ENCODE measurements around the gene PLEKHA4.

The PLEKHA4 gene

GRCh38 chr19:48802623-48803022 lies 65.8 kb downstream of the PLEKHA4 start:
- no peak for TF ChIP-seq CTCF (IDR thresholded peaks at IDR 0.05; ENCODE audit: low read depth, low read length)
- Histone ChIP-seq H3K27me3 (no peaks in the 10 kb centered on the region), H3K9me3 (no peaks in the 10 kb centered on the region), H3K4me1 (no peaks in the 10 kb centered on the region), H3K36me3 (peaks cover 9% of the 10 kb centered on the region), H3K4me3 (ENCODE audit: low read depth, low read length) (no peak overlapping the region)
- DNase-seq, result no peak

- H3K27me3 ChIP-seq, result no peaks in the 10 kb centered on the region
- DNase-seq, result no peak
- H3K9me3 ChIP-seq, result no peaks in the 10 kb centered on the region
- H3K4me3 ChIP-seq (ENCODE audit: low read depth, low read length), result no peak overlapping the region
- no peaks in the 10 kb centered on the region for H3K36me3 ChIP-seq
- H3K4me1 ChIP-seq, result no peaks in the 10 kb centered on the region; the same call in 1 of the 2 replicates
- TF ChIP-seq CTCF (IDR thresholded peaks at IDR 0.05; ENCODE audit: low read depth, low read length), result no peak
Observed at GRCh38 chr19:48799358-48800300, 68.8 kb downstream of the PLEKHA4 start.

GRCh38 chr19:48798937-48799336 lies 69.5 kb downstream of the PLEKHA4 start:
- no peak for TF ChIP-seq CTCF (IDR thresholded peaks at IDR 0.05; ENCODE audit: low read depth, low read length)
- H3K4me1 ChIP-seq, result no peaks in the 10 kb centered on the region; the same call in 1 of the 2 replicates
- no peak overlapping the region for H3K4me3 ChIP-seq (ENCODE audit: low read depth, low read length)
- no peaks in the 10 kb centered on the region for H3K27me3 ChIP-seq
- DNase-seq, result no peak
- H3K9me3 ChIP-seq, result no peaks in the 10 kb centered on the region
- H3K36me3 ChIP-seq, result no peaks in the 10 kb centered on the region

GRCh38 chr19:48797103-48797502 lies 71.3 kb downstream of the PLEKHA4 start:
- H3K4me3 ChIP-seq (ENCODE audit: low read depth, low read length), result no peak overlapping the region
- no peaks in the 10 kb centered on the region for H3K36me3 ChIP-seq
- no peak for TF ChIP-seq CTCF (IDR thresholded peaks at IDR 0.05; ENCODE audit: low read depth, low read length)
- no peaks in the 10 kb centered on the region; the same call in 1 of the 2 replicates for H3K4me1 ChIP-seq
- H3K9me3 ChIP-seq, result no peaks in the 10 kb centered on the region
- no peak for DNase-seq
- H3K27me3 ChIP-seq, result no peaks in the 10 kb centered on the region

- Histone ChIP-seq H3K4me3 (ENCODE audit: low read depth, low read length) (no peak overlapping the region), H3K9me3 (no peaks in the 10 kb centered on the region), H3K27me3 (no peaks in the 10 kb centered on the region), H3K4me1 (no peaks in the 10 kb centered on the region; the same call in 1 of the 2 replicates), H3K36me3 (no peaks in the 10 kb centered on the region)
- DNase-seq, result no peak
- no peak for TF ChIP-seq CTCF (IDR thresholded peaks at IDR 0.05; ENCODE audit: low read depth, low read length)
Observed at GRCh38 chr19:48796298-48797083, 71.9 kb downstream of the PLEKHA4 start.
